HG03095 (cell line): ENCODE measurements around the gene HLTF.

ENCODE experiments used
- ATAC-seq: cut with Tn5 transposase; IDR thresholded peaks from one replicate; pipeline ENCODE4 v1.9.1; 2021; ENCODE audit warnings: moderate library complexity; ENCODE audit not compliant: unreplicated experiment

HLTF gene

DNA sequence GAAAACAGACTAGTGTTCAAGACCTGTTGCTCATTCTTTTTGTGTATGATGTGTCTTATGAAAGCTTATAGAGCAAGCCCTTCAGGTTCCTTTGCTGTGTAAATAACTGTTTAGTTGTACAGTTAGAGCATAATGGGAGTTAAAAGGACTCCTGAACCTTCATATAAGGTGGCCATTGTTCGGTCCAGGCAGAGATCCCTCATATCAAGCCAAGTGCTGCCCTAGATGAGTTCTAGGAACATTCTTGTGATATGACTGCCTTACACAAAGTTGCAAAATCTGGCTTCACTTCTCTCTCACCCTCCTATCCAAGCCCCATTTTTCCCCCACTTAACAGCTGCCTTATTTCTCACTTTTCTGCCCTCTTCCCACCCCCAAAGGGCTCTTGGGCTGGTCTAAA, 68.1 kb downstream of the HLTF start:
- ATAC-seq, result no peak

DNA sequence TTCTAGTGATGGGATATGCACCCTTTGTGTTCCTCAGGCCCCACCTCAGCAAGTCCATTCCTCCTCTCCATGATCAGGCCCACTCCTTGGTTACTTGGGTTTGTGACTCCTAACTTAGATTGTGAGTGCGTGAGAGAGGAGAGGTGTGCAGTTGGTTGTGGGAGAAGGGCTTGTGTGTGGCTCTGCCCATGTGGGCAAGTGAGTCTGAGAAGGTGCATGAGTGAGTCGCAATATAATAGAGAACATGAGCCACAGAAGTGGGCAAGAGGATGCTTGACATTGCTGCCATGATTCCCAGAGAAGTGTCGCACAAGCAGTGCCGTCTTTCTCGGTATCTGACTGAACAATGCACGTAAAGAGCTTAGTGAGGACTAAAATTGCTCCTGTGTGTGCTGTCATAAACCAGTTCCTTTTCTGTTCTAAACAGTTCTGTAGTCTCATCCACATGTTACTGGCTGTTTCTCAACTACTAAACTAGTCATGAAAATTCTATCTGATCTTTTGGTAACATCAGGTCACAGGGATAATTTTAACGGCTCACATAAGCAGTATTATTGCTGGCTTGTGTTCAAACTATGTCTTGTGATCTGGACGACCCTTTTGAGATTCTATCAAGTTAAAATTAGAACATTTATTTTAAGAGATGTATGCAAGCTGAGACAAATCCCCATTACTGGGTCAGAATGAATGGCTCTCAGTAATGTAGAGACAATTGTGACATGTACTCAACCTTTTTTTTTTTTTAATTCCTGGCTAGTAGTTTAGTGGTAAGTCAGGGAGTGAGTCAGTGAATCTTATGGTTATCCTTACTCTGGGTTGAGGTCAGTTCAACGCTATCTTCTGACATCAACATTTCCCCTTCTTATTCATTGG, 69.4 kb downstream of the HLTF start:
- ATAC-seq, result no peak

DNA sequence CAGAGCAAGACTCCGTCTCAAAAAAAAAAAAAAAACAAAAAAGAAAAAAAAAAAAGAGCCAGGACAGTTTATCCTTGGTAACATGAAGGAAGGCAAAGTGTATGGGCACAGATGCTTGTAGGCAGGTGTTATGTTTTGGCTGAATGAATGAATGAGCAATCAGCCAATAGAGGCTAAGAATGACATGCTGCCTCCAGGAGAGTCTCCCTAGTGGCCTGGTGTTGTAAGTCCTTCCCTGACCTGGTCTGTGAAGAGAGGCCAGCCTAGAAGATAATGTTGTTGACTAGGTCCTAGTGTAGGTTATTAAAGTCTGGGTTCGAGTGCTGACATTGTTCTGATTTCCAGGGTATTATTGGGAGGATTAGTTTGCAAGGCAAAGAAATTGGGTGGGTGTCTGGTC, 70.1 kb downstream of the HLTF start:
- ATAC-seq, result no peak

DNA sequence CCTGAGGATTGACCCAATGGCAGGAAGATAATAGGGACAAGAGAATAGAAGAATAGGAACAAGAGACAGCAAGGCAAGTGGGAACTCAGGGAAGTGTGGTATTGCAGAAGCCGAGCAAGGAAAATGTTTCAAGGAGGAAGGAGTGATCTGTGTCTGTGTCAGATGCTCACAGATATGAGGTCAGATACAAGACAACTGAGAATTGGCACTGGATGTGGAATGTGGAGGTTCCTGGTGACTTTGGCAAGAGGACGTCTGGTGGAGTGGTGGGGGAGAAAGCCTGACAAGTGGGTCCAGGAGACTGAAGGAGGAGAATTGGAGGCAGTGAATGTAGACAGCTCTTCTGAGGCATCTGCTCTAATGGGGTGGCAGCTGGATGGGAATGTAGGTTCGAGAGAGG, 70.9 kb downstream of the HLTF start:
- ATAC-seq, result no peak

DNA sequence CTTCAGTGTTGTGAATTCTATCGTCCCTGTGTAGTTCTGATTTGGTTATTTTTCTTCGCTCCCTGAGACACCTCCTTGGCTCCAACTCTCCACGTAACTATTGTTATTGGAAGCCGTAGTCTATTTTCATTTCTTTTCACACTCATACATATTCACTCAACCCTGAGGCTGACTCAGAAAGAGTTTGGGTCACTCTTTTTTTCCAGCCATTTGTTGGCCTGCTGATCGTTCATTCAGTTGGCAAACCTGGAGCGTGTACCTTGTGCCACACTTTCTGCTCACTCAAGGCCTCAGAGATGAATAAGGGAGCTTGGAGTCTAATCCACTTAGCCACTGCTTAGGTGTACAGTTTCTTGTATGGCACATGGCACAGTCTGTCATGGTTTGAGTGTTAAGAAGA, 72.6 kb downstream of the HLTF start:
- no peak for ATAC-seq

DNA sequence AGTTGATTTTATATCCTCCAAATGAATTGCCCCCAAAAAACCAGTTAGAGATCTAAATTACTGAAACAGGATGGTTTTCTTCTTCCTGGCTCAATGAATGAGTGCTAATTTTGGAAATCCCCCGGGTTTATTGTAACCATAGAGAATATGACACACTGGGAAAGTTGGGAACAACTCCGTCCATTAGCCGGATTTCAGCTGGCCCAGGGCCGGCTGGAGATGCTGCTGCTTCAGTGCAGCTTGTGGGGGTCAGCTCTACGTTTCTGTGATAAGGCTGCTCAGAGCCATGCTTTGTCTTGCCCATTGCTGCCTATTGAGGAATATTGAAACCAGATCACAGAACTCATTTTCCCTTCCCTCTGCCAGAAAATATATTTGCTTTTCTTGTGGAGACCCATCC, 74.7 kb downstream of the HLTF start:
- no peak for ATAC-seq

DNA sequence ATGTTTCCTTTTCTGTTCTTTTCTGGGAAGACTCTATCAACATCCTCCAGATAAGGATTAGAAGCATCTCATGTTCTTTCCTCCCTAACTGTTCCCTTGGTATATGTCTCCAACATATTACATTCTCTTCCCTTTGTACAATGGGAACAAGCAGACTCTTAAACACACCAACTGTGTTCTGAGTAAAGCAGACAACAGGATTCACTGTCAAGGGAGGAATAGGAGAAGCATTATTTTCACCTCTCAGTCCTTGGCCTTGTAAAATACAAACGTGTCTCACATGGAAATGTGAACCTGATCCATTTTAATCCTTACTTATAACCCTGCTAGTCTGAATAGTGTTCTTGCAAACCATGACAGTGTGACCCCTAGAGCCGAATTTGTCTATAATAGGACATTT, 75.4 kb downstream of the HLTF start:
- no peak for ATAC-seq

DNA sequence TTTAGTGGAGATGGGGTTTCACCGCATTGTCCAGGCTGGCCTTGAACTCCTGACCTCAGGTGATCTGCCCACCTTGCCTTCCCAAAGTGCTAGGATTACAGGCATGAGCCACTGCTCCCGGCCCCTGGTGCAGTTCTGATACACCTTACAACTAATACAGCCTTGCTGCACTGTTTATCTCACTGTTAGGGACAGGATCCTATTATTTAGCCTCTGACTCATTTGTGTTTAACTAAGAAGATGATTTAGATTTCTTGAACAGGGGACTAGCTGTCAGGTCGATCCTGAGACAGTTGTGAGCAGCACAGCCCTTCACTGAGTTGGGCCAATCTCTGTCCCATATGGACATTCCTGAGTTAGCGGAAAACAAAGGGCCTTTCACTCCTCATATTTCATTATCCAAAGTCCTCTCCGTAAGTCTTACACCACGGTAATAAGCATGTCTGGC, 75.8 kb downstream of the HLTF start:
- ATAC-seq, result no peak

DNA sequence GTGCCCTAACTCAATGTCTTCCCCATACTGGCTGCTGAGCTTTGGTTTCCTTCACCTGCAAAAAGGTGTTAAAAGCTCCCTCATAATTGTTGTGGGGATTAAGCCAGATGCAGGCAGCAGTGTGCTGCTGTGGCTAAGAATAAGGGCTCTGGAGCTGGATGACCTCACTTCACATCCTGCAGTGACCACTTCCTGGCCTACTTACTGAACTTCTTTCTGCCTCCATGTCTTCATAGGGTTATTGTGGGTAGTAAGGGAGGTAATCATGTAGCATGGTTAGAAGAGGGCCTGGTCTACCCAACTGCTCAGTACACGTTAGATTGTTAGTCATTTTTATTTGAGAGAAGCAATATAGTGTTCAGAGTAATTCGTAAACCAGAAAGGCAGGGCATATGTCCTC, 76.6 kb downstream of the HLTF start:
- ATAC-seq, result peak; percentile 81

DNA sequence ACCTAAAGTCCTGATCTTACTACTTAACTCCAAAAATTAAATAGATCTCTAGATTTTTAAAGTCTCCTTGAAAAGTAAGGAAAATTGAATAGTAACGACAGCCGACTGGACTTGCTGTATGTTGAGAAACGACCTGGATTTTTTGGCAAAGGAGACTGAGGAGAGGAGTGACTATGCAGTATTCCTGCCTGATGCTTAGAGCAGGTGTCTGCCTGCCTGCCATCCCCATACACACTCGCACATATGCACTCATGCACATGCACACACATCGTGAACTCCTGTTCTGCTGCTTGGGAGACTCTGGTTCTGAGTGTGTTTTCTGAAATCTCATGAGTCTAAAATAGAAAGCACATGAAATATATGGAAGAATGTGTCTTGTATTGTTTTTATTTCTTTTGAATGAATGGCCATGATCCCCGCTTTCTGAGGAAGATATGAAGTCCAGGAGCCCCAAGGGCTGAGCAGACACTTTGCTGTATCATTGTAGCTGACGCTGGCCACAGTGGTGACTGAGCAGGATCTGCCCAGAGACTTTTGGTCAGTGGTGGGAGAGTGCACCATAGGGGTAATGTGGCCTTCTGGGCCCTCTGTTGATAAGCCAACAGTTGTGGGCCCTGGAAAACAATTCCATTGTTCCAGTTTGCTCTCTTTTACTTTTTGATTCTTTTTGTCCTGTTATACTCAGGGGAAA, 78.6 kb downstream of the HLTF start:
- ATAC-seq, result no peak

DNA sequence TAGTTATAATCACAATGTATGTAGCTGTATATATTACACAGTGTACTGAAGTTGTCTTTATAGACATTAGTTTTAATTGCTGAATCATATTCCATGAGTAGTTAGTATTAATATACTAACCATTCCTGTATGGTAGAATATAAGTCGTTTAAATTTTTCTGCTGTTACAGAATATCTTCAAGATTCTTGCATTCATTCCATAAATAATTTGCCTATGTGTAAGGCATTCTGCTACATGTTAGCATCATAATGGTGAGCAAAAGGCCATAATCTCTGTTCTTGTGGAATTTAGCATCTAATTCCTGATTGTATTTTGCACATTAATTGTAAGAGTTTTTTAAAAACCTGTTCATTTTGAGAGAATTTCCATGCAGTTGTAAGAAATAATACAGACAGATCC, 80.9 kb downstream of the HLTF start:
- ATAC-seq, result no peak

DNA sequence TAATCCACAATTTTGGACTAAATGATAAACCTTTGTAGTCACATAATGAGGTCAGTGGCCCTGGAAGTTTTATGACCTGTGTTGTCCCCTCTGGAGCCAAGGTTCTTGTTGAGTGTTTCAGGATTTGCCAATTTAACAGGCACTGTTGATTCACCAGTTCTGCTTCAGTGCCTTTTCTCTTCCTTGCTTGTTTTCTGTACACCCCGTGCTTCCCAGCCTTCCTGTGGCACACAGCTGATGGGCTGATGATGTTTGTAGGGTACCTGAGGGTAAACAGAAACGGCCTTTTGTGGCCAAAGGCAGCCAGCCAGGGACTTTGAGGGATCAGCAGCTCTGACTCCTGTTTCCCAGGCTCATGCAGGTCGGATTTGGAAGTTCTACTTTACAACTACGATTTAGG, 81.7 kb downstream of the HLTF start:
- no peak for ATAC-seq

DNA sequence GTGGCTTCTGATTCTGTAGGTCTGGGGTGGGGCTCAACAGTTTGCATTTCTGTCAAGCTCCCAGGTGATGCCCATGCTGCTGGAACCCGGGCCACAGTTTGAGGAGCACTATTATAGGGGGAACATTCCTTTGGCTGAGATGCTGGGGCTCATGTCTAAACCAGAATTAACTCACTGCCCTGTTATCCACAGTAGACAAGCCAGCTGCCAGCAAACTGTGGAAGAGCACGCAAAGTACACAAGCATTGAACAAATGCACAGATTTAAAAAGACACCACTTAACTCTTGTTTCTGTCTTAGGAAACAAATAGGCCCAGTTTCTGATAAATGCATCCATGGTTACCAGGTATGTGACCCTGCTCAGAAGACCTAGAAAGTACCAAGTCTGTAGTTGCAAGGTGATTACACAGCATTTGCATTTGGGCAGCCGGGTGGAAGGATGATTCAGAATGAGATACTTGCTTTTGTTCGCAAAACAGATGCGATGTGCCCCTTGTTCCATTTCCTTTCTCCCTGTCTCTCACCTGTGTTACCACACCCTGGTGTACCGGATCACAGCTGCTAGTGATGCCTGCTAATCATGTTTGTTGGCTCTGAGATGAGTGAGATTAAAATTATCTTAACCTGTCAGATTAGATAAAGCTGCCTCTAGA, 82.6 kb downstream of the HLTF start:
- peak; percentile 79 for ATAC-seq

DNA sequence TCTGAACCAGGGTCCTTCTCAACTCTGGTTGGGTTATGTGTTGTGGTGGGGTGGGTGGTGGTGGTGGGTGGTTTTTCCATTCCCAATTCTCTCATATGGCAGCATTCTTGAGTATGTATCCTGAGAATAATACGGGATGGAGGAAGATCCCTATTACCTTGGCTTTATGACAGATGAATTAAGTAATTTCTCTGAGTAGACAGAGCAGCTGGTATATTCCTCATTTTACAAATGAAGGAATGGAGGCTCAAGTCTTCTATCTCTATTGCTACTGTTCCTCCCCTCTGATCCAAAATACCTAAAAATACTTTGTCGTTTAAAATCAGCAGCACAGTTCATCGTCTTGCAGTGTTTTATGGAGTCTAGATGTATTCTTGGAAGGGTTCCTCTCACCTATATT, 84.6 kb downstream of the HLTF start:
- ATAC-seq, result no peak

DNA sequence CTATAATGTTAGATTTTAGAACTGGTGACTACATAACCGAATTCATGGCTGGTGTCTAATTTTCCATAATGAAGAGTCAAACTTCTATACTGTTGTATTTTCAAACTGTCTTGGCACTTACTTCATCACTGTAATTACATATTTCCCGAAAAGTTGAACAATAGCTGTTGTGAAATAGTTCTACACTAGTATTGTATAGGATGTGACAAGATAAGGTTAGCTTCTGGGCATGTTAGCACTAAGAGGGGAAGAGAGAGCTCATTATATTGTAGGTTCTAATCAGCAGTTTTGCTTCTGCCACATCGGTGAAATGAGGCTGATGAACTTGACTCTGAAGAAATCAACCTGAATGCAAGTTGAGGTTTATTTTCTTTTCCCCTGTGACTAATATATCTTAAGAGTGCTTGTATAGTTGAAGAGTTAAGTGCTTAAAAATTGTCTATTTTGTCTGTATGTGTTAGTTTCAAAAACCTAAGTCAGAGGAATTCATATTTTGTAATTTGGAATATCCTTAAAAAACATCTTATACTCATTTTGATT, 86.1 kb downstream of the HLTF start:
- no peak for ATAC-seq

DNA sequence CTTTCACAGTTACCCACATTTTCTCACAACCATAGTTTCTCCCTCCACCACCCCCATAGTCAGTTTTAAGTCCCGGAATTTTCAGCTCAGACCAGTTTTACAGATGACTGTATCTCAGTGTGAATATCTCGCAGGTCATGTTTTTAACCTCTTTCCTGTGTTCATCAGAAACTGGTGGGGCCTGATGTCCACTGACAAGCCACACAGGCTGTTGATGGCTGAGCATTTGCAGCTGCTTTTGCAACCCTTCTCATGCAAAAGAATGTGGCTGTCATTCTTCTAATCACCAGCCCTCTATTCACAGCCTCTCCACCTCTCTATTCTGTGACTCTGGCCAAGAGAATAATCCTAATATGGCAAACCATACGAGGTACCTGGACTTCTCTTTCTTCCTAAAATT, 86.5 kb downstream of the HLTF start:
- ATAC-seq, result peak; percentile 48

DNA sequence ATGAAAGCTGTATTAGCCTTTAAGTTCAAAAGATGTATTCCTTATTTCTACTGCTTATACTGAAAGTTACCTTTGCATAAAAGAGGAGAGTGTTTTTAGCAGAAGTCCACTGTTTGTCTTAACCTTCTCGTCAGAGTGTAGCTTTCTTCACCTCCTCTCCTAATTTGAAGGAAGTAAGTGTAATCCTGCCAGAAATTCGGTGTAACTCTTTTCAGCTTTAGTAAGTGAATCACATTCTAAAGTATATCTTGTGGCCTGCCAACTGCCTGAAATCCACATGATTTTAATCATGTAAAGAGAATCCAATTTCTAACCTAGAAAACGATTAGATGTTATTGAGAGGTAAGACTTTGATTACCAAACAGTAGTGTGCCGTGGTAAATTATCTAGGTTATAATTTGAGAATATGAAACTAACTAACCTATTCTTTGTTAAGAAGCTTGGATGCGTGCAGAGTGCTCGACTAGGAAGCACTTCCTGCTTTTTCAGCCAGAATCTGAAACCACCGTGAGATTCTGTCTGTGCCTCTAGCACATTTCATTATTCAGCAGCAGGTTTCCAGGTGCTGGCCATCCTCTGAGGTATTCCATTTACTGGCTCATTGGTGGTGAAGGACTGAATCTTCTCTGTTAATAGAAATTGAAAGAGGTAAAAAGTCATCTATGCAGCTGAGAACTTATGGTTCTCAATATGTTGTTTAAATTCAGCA, 87.5 kb downstream of the HLTF start:
- peak; percentile 32 for ATAC-seq

DNA sequence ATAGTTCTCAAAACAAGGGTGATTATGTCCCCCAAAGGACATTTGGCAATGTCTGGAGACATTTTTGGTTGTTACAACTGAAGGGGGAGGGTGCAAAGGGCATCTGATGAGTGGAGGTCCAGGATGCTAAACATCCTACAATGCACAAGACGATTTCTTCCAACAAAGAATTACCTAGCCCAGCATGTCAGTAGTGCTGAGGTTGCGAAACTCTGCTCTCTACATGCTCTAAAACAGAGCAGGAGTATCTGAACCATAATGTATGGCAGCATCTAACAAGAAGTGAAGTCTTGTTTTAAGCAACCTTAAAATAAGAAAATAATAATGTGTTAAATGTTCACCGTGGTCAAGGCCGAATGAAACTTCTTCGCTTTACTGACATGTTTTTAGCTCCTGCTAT, 88.0 kb downstream of the HLTF start:
- no peak for ATAC-seq

DNA sequence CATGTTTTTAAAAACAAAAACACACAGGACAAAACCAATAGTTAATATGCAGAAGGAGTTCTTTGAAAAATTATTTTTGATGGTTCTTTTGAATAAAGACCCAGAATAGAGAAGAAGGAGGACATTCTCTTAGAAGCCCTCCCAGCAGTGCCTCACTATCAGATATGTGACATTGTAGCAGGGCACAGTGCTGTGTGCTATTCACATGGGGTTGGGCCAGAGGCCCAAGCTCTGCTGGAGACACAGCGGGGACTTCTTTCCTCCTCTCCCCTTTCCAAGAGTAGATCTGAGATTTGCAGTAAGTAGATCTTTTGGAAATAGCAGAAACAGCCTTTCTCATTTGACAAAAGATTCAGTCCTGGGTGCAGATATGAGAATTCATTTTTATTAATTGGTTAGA, 88.7 kb downstream of the HLTF start:
- ATAC-seq, result no peak

DNA sequence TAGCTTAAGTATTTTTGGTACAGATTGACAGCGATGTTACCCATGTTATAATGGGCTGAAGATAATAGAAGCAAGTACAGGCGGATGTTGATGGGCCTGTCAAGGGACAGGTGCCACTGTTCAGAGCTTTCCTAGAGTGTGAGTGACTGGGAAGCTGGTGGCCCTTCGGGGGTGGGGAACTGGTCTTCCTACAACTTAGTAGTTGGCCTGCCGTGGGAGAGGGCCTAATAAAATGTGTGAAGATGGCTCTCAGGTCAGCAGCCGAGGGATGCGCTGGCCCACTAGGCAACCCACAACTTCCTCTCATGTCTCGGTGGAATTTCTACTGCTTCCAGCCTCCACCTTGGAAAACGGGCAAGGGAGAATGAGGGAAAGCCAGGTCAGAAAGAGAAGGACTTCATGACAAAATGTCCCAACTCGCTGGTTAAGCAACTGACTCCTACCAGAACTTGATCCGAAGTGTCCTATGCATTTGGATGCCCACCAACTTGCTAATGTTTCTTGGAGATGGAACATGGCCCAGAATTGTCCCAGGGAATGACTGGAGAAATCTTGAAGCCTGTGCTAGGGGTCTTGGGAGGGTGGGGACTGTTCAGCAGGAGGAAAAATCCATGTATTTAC, 93.6 kb downstream of the HLTF start:
- ATAC-seq, result no peak
